ENCODE measurements around the gene HACD2. TPM values are rescaled to one million over a fixed set of nuclear protein-coding genes. Genes with fewer than 3 reads are reported as not detected.

The HACD2 gene
- total RNA-seq, 1 experiment from 2014 or later, result 43.0 TPM

DNA sequence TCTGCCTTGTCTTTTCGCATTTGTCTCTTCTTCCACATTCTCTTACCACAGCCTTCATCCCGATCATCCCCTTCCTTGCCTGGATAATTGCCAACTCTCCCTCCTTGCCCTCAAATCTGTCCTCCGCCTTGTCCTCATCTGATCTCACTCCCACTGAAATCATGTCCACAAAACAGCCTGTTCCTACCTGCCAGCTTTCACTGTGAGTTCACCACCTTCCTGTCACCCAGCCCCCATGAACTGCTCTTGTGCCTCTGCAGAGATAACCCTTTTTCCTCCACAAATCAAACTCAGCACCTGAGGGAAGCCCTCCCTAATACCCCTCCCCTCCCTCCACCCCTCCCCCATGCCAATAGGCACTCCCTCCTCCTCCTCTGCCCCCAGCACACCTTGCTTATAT, 131.2 kb downstream of the HACD2 start:
- Histone ChIP-seq H3K4me2 (ENCODE audit: low read length) (no peak overlapping the region), H3K9ac (ENCODE audit: low read length) (no peak overlapping the region), H3K4me3 (replicated peaks in 1 of 2; ENCODE audit: low read depth in 1 of 2, low read length in 2 of 2) (no peak overlapping the region), H3K36me3 (ENCODE audit: control insufficient read depth in 1 of 2, insufficient read depth in 2 of 2, low read length in 2 of 2) (no peaks in the 10 kb centered on the region), H3K79me2 (ENCODE audit: insufficient read depth, low read length) (no peaks in the 10 kb centered on the region), H4K20me1 (ENCODE audit: insufficient read depth) (no peaks in the 10 kb centered on the region), H3K4me1 (ENCODE audit: control insufficient read depth in 1 of 2, insufficient read depth in 2 of 2, low read length in 2 of 2) (no peaks in the 10 kb centered on the region), H3K27ac (ENCODE audit: low read depth, low read length) (no peak overlapping the region), H3K9me2 (ENCODE audit: insufficient read depth) (no peaks in the 10 kb centered on the region), H2AFZ (ENCODE audit: low read depth, low read length, poor library complexity, severe bottlenecking) (no peak overlapping the region), H3K27me3 (ENCODE audit: insufficient read depth, low read length) (no peaks in the 10 kb centered on the region), H3K9me3 (ENCODE audit: control insufficient read depth in 1 of 2, insufficient read depth in 1 of 2, low read depth in 1 of 2, low read length in 2 of 2) (no peaks in the 10 kb centered on the region)
- ChIA-PET CTCF (no interaction called here), POLR2A (no interaction called here), RAD21 (ENCODE audit: low non-redundant PET in 1 of 2, low total read pairs in 2 of 2, uncharacterized antibody in 2 of 2, unreplicated experiment in 2 of 2) (no interaction called here)
- intact Hi-C loops (cut with micrococcal nuclease), result no loop called here
- DNase-seq (ENCODE audit: low read depth, low spot score) (no peak), ATAC-seq (no peak)
- TF ChIP-seq, protein P1, sequence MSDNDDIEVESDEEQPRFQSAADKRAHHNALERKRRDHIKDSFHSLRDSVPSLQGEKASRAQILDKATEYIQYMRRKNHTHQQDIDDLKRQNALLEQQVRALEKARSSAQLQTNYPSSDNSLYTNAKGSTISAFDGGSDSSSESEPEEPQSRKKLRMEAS (IDR thresholded peaks at IDR 0.05), result no peak
- no peak for TF ChIP-seq ZFX (IDR thresholded peaks at IDR 0.05)
- no peak for TF ChIP-seq EGR1 (IDR thresholded peaks at IDR 0.05; ENCODE audit: low read depth)
- TF ChIP-seq EZH2phosphoT487 (IDR thresholded peaks at IDR 0.05; ENCODE audit: borderline replicate concordance), result no peak
- no peak for TF ChIP-seq FOSL1 (IDR thresholded peaks at IDR 0.05; ENCODE audit: low read depth)
- no peak for TF ChIP-seq JUND (IDR thresholded peaks at IDR 0.05)
- TF ChIP-seq ELF1 (IDR thresholded peaks at IDR 0.05; ENCODE audit: borderline replicate concordance, low read depth), result no peak
- TF ChIP-seq POLR2AphosphoS5 (IDR thresholded peaks at IDR 0.05; ENCODE audit: low read depth, low read length), result no peak
- TF ChIP-seq POLR2A (IDR thresholded peaks at IDR 0.05; ENCODE audit: borderline replicate concordance, extremely low read depth, insufficient read depth, insufficient read length), result no peak
- TF ChIP-seq, protein P2, sequence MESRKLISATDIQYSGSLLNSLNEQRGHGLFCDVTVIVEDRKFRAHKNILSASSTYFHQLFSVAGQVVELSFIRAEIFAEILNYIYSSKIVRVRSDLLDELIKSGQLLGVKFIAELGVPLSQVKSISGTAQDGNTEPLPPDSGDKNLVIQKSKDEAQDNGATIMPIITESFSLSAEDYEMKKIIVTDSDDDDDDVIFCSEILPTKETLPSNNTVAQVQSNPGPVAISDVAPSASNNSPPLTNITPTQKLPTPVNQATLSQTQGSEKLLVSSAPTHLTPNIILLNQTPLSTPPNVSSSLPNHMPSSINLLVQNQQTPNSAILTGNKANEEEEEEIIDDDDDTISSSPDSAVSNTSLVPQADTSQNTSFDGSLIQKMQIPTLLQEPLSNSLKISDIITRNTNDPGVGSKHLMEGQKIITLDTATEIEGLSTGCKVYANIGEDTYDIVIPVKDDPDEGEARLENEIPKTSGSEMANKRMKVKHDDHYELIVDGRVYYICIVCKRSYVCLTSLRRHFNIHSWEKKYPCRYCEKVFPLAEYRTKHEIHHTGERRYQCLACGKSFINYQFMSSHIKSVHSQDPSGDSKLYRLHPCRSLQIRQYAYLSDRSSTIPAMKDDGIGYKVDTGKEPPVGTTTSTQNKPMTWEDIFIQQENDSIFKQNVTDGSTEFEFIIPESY (IDR thresholded peaks at IDR 0.05; ENCODE audit: extremely low read depth, insufficient replicate concordance, low read length), result no peak
- no peak for TF ChIP-seq SRF (IDR thresholded peaks at IDR 0.05; ENCODE audit: low read depth)
- TF ChIP-seq, protein P3, sequence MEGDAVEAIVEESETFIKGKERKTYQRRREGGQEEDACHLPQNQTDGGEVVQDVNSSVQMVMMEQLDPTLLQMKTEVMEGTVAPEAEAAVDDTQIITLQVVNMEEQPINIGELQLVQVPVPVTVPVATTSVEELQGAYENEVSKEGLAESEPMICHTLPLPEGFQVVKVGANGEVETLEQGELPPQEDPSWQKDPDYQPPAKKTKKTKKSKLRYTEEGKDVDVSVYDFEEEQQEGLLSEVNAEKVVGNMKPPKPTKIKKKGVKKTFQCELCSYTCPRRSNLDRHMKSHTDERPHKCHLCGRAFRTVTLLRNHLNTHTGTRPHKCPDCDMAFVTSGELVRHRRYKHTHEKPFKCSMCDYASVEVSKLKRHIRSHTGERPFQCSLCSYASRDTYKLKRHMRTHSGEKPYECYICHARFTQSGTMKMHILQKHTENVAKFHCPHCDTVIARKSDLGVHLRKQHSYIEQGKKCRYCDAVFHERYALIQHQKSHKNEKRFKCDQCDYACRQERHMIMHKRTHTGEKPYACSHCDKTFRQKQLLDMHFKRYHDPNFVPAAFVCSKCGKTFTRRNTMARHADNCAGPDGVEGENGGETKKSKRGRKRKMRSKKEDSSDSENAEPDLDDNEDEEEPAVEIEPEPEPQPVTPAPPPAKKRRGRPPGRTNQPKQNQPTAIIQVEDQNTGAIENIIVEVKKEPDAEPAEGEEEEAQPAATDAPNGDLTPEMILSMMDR (IDR thresholded peaks at IDR 0.05 in 2 of 3, conservative IDR thresholded peaks at IDR 0.05 in 1 of 3; ENCODE audit: borderline replicate concordance in 1 of 3, insufficient read depth in 1 of 3, low read depth in 2 of 3, low read length in 2 of 3), result no peak
- TF ChIP-seq RAD21 (IDR thresholded peaks at IDR 0.05; ENCODE audit: low read depth), result no peak
- TF ChIP-seq SIN3A (IDR thresholded peaks at IDR 0.05; ENCODE audit: low read depth), result no peak
- TF ChIP-seq TCF7L2 (IDR thresholded peaks at IDR 0.05; ENCODE audit: borderline replicate concordance, extremely low read depth, insufficient read depth, insufficient read length), result no peak
- TF ChIP-seq, protein P4, sequence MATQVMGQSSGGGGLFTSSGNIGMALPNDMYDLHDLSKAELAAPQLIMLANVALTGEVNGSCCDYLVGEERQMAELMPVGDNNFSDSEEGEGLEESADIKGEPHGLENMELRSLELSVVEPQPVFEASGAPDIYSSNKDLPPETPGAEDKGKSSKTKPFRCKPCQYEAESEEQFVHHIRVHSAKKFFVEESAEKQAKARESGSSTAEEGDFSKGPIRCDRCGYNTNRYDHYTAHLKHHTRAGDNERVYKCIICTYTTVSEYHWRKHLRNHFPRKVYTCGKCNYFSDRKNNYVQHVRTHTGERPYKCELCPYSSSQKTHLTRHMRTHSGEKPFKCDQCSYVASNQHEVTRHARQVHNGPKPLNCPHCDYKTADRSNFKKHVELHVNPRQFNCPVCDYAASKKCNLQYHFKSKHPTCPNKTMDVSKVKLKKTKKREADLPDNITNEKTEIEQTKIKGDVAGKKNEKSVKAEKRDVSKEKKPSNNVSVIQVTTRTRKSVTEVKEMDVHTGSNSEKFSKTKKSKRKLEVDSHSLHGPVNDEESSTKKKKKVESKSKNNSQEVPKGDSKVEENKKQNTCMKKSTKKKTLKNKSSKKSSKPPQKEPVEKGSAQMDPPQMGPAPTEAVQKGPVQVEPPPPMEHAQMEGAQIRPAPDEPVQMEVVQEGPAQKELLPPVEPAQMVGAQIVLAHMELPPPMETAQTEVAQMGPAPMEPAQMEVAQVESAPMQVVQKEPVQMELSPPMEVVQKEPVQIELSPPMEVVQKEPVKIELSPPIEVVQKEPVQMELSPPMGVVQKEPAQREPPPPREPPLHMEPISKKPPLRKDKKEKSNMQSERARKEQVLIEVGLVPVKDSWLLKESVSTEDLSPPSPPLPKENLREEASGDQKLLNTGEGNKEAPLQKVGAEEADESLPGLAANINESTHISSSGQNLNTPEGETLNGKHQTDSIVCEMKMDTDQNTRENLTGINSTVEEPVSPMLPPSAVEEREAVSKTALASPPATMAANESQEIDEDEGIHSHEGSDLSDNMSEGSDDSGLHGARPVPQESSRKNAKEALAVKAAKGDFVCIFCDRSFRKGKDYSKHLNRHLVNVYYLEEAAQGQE (IDR thresholded peaks at IDR 0.05; ENCODE audit: low read depth), result no peak
- no peak for TF ChIP-seq YY1 (IDR thresholded peaks at IDR 0.05; ENCODE audit: extremely low read depth, insufficient replicate concordance, low read depth, low read length)
- no peak for TF ChIP-seq SP1 (IDR thresholded peaks at IDR 0.05; ENCODE audit: low read depth)
- no peak for TF ChIP-seq CBX3 (IDR thresholded peaks at IDR 0.05; ENCODE audit: low read depth)
- no TSS peak for BruUV-seq (replicated peaks)

Data from HCT116 (cell line).